BE2C (cell line): ENCODE measurements around the gene MFSD2B.
"Not testable (repeated sequence)": the region's sequence is repeated elsewhere in the genome, so short reads cannot be mapped to it uniquely, and the experiment has no call there.

Experiments used
- DNase-seq: peaks from one replicate; pipeline ENCODE4 v3.0.0-alpha.2; 2020
- H3K27me3 ChIP-seq: fragments of 250-450 bp; sonication (Bioruptor Pico); 2 replicates; pipeline ENCODE4 v1.5.1; 2020; ENCODE audit warnings: mild to moderate bottlenecking
- H3K36me3 ChIP-seq: fragments of 250-450 bp; sonication (Bioruptor Pico); 2 replicates; pipeline ENCODE4 v1.5.1; 2020; ENCODE audit warnings: mild to moderate bottlenecking
- H3K4me1 ChIP-seq: fragments of 250-450 bp; sonication (Bioruptor Pico); 2 replicates; pipeline ENCODE4 v1.5.1; 2020
- H3K4me3 ChIP-seq: 2 replicates; pipeline ENCODE4 v1.5.1; 2011; ENCODE audit warnings: low read depth, low read length
- H3K9me3 ChIP-seq: fragments of 250-450 bp; sonication (Bioruptor Pico); 2 replicates; pipeline ENCODE4 v1.5.1; 2020
- TF ChIP-seq, protein P1 (sequence below): IDR thresholded peaks from 2 replicates; pipeline ENCODE4 v1.5.1; 2012; ENCODE audit warnings: mild to moderate bottlenecking, low read depth, low read length

MFSD2B gene

DNA sequence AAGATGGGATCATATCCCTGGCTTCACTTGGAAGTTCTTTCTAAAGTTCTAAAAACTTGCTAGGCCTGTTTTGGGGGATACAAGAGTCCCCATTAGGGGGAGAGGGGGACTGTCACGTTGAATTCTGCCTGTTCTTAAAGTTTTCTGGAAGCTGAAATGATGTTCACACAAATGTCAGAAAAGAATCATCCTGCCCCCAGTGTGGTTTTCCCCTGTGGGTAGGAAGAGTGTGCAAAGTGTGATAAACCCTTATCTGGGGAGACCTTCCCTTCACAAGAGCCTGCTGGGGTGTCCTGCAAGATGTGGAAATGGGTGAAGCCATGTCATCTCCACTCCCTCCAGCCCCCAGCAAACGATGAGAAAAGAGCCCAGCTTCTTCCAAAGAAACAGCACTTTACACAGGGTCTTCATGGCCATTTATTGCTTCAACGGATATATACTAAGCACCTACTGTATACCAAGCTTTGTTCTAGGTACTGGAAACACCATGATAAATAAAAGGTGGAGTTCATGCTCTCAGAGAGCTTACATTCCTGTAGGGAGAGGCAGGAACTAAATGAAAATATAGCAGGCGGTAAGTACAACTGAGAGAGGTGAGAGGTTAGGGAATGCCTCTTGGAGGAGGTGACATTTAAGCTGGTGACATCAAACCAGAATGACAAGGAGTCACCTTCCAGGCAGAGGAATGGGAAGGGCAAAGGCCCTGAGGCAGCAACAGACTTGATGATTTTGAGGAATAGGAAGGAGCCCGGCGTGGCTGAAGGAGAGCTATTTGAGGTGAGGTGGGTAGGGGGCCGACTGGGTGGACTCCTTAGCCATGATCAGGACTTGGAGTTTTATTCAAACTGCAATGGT, 1.6 kb downstream of the MFSD2B start:
- Histone ChIP-seq H3K27me3 (peaks cover 15% of the 10 kb centered on the region), H3K9me3 (no peaks in the 10 kb centered on the region), H3K36me3 (no peaks in the 10 kb centered on the region), H3K4me3 (no peak overlapping the region), H3K4me1 (no peaks in the 10 kb centered on the region)
- TF ChIP-seq, protein P1, sequence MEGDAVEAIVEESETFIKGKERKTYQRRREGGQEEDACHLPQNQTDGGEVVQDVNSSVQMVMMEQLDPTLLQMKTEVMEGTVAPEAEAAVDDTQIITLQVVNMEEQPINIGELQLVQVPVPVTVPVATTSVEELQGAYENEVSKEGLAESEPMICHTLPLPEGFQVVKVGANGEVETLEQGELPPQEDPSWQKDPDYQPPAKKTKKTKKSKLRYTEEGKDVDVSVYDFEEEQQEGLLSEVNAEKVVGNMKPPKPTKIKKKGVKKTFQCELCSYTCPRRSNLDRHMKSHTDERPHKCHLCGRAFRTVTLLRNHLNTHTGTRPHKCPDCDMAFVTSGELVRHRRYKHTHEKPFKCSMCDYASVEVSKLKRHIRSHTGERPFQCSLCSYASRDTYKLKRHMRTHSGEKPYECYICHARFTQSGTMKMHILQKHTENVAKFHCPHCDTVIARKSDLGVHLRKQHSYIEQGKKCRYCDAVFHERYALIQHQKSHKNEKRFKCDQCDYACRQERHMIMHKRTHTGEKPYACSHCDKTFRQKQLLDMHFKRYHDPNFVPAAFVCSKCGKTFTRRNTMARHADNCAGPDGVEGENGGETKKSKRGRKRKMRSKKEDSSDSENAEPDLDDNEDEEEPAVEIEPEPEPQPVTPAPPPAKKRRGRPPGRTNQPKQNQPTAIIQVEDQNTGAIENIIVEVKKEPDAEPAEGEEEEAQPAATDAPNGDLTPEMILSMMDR: no peak
- no peak for DNase-seq

GRCh38 chr2:24012521-24013188, 2.8 kb downstream of the MFSD2B start:
- Histone ChIP-seq H3K4me1 (no peaks in the 10 kb centered on the region), H3K4me3 (no peak overlapping the region), H3K36me3 (no peaks in the 10 kb centered on the region), H3K27me3 (peaks cover 15% of the 10 kb centered on the region), H3K9me3 (no peaks in the 10 kb centered on the region)
- DNase-seq: no peak
- TF ChIP-seq, protein P1: no peak

DNA sequence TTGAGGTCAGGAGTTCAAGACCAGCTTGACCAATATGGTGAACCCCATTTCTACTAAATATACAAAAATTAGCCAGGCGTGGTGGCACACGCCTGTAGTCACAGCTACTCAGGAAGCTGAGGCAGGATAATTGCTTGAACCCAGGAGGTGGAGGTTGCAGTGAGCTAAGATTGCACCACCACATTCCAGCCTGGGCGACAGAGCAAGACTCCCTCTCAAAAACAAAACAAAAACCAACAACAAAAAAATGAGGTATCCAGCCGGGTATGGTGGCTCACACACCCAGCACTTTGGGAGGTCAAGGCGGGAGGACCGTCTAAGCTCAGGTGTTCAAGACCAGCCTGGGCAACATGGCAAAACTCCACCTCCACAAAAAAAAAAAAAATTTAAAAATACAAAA, 5.0 kb downstream of the MFSD2B start:
- not testable (repeated sequence) for H3K36me3 ChIP-seq, H3K4me1 ChIP-seq, H3K27me3 ChIP-seq, DNase-seq, H3K4me3 ChIP-seq, H3K9me3 ChIP-seq

GRCh38 chr2:24015562-24016375, 5.9 kb downstream of the MFSD2B start:
- no peaks in the 10 kb centered on the region for H3K9me3 ChIP-seq
- no peaks in the 10 kb centered on the region for H3K4me1 ChIP-seq
- DNase-seq: no peak
- H3K4me3 ChIP-seq: no peak overlapping the region
- H3K36me3 ChIP-seq: no peaks in the 10 kb centered on the region
- H3K27me3 ChIP-seq: no peaks in the 10 kb centered on the region
- TF ChIP-seq, protein P1: no peak

DNA sequence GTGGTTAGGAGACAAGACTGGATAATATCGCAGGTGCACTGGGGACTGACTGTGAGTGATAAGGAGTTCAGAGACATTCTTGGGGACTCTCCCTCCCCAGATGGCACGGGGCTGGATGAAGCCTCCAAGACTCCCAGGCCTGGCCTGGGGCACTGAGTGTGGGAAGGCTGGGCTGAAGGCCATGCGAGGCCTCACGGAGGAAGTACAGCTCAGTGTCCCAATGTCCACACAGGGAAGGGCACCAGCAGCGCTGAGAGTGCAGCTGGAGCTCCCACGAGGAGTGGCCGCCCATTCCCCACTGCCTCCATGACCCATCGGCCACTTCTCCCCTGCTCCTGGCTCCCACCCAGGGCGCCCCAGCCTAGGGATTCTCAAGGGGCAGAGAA, 6.5 kb downstream of the MFSD2B start:
- TF ChIP-seq, protein P1: no peak
- Histone ChIP-seq H3K9me3 (no peaks in the 10 kb centered on the region), H3K36me3 (no peaks in the 10 kb centered on the region), H3K4me1 (no peaks in the 10 kb centered on the region), H3K4me3 (no peak overlapping the region), H3K27me3 (no peaks in the 10 kb centered on the region)
- no peak for DNase-seq

- H3K4me1 ChIP-seq: no peaks in the 10 kb centered on the region
- TF ChIP-seq, protein P1: no peak
These were observed 7.2 kb downstream of the MFSD2B start for GRCh38 chr2:24016853-24017703.

More at GRCh38 chr2:24016853-24017703, 7.2 kb downstream of the MFSD2B start:
- Histone ChIP-seq H3K36me3 (peaks cover 1% of the 10 kb centered on the region; the same call in 1 of the 2 replicates), H3K4me3 (no peak overlapping the region), H3K9me3 (no peaks in the 10 kb centered on the region), H3K27me3 (no peaks in the 10 kb centered on the region)
- no peak for DNase-seq
